Measurements from ENCODE around the gene EXOC2. TPM values are rescaled to one million over a fixed set of nuclear protein-coding genes. Genes with fewer than 3 reads are reported as not detected.

Gene EXOC2
- total and polyA plus RNA-seq, 2 of the 13 experiments (the other 11 are each of a cell fraction or from before 2014, with no cell fraction given) = 12.6 to 22.9 TPM

DNA sequence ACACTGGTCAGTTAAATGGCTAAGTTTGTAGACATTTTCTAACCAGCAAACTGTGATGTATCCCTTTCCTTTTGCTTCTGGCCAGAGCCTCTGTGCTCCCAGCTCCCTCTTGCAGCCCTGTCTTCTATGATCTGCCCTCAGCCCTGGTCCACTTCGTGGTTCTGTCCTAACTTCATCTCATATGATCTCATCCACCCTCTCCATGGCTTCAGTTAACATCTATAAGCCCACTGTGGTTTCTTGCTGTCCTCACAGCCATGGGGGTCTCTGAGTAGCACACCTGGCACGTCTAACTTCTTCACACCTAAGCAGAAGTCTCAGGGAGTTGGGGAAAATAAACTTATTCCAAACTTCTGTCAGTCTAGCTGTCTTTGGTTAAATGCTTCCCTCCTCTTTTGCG lies 219.6 kb downstream of the EXOC2 start:
- H3K4me2 ChIP-seq (ENCODE audit: low read depth, low read length) = no peak overlapping the region
- H3K79me2 ChIP-seq (ENCODE audit: insufficient read depth, low read length) = no peaks in the 10 kb centered on the region
- no peak overlapping the region for H3K9ac ChIP-seq (ENCODE audit: insufficient read depth, low read depth, low read length)
- ATAC-seq (peak; percentile 13; the same call in 1 of the 3 replicates), DNase-seq (ENCODE audit: low spot score) (no peak), FAIRE-seq (no peak)
- no peak overlapping the region for H3K27ac ChIP-seq (ENCODE audit: extremely low read length, insufficient read depth, low read length)
- H3K4me3 ChIP-seq (replicated peaks in 1 of 3; ENCODE audit: insufficient read depth in 1 of 3, low read depth in 2 of 3, low read length in 3 of 3) = no peak overlapping the region
- no peaks in the 10 kb centered on the region for H4K20me1 ChIP-seq (ENCODE audit: insufficient read depth, low read length)
- ChIA-PET CTCF (ENCODE audit: low intra/inter-chr PET ratio, low total read pairs) (no interaction called here), POLR2A (no interaction called here)
- H3K27me3 ChIP-seq (ENCODE audit: control insufficient read depth in 1 of 2, insufficient read depth in 2 of 2, low read length in 2 of 2) = peaks cover 2 to 29% of the 10 kb centered on the region in 2 experiments; a peak in 3 of 5 replicates
- intact Hi-C loops (cut with micrococcal nuclease; ENCODE audit: unreplicated experiment) = no loop called here
- H3K4me1 ChIP-seq (ENCODE audit: insufficient read depth, low read length) = 0 out of 2 replicates have a peak, but pooled peaks cover under 1% of the 10 kb centered on the region
- H3K9me3 ChIP-seq (ENCODE audit: low read length) = no peaks in the 10 kb centered on the region
- H3K36me3 ChIP-seq (replicated peaks in 1 of 2; ENCODE audit: control insufficient read depth in 1 of 2, insufficient read depth in 2 of 2, low read length in 2 of 2) = no peaks in the 10 kb centered on the region
- no peak overlapping the region for H2AFZ ChIP-seq (ENCODE audit: low read length)
- in situ Hi-C loops (cut with HindIII; ENCODE audit: extremely low pct_ligation_motif_present, low pct_unique_long_range_greater_than_20kb) = no loop called here
- no peak for TF ChIP-seq ZNF225 (CRISPR knock-in tag; IDR thresholded peaks at IDR 0.05)
- TF ChIP-seq, protein P1, sequence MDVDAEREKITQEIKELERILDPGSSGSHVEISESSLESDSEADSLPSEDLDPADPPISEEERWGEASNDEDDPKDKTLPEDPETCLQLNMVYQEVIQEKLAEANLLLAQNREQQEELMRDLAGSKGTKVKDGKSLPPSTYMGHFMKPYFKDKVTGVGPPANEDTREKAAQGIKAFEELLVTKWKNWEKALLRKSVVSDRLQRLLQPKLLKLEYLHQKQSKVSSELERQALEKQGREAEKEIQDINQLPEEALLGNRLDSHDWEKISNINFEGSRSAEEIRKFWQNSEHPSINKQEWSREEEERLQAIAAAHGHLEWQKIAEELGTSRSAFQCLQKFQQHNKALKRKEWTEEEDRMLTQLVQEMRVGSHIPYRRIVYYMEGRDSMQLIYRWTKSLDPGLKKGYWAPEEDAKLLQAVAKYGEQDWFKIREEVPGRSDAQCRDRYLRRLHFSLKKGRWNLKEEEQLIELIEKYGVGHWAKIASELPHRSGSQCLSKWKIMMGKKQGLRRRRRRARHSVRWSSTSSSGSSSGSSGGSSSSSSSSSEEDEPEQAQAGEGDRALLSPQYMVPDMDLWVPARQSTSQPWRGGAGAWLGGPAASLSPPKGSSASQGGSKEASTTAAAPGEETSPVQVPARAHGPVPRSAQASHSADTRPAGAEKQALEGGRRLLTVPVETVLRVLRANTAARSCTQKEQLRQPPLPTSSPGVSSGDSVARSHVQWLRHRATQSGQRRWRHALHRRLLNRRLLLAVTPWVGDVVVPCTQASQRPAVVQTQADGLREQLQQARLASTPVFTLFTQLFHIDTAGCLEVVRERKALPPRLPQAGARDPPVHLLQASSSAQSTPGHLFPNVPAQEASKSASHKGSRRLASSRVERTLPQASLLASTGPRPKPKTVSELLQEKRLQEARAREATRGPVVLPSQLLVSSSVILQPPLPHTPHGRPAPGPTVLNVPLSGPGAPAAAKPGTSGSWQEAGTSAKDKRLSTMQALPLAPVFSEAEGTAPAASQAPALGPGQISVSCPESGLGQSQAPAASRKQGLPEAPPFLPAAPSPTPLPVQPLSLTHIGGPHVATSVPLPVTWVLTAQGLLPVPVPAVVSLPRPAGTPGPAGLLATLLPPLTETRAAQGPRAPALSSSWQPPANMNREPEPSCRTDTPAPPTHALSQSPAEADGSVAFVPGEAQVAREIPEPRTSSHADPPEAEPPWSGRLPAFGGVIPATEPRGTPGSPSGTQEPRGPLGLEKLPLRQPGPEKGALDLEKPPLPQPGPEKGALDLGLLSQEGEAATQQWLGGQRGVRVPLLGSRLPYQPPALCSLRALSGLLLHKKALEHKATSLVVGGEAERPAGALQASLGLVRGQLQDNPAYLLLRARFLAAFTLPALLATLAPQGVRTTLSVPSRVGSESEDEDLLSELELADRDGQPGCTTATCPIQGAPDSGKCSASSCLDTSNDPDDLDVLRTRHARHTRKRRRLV (CRISPR knock-in tag; IDR thresholded peaks at IDR 0.05) = no peak
- no peak for TF ChIP-seq TCF12 (IDR thresholded peaks at IDR 0.05)
- no peak for TF ChIP-seq TCF12 (CRISPR knock-in tag; IDR thresholded peaks at IDR 0.05)
- TF ChIP-seq, protein P2, sequence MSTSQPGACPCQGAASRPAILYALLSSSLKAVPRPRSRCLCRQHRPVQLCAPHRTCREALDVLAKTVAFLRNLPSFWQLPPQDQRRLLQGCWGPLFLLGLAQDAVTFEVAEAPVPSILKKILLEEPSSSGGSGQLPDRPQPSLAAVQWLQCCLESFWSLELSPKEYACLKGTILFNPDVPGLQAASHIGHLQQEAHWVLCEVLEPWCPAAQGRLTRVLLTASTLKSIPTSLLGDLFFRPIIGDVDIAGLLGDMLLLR (CRISPR knock-in tag; IDR thresholded peaks at IDR 0.05) = no peak
- TF ChIP-seq, protein P3, sequence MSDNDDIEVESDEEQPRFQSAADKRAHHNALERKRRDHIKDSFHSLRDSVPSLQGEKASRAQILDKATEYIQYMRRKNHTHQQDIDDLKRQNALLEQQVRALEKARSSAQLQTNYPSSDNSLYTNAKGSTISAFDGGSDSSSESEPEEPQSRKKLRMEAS (IDR thresholded peaks at IDR 0.05) = no peak
- 41% methylated on average over 3 of the region's 3 CpGs for WGBS (ENCODE audit: low lambda C conversion rate)
- BruUV-seq (replicated peaks) = no TSS peak

Measured in HepG2 (cell line).